22Rv1 (cell line): Measurements from ENCODE around the gene PPDPF.

Experiments
- CTCF ChIP-seq: fragments of 450-650 bp; IDR thresholded peaks from 2 replicates; pipeline ENCODE4 v1.5.1; 2017; ENCODE audit warnings: mild to moderate bottlenecking
- ZFX ChIP-seq: fragments of 450-650 bp; IDR thresholded peaks from 2 replicates; pipeline ENCODE4 v1.6.1; 2017; ENCODE audit warnings: antibody characterized with exemption, borderline replicate concordance

DNA sequence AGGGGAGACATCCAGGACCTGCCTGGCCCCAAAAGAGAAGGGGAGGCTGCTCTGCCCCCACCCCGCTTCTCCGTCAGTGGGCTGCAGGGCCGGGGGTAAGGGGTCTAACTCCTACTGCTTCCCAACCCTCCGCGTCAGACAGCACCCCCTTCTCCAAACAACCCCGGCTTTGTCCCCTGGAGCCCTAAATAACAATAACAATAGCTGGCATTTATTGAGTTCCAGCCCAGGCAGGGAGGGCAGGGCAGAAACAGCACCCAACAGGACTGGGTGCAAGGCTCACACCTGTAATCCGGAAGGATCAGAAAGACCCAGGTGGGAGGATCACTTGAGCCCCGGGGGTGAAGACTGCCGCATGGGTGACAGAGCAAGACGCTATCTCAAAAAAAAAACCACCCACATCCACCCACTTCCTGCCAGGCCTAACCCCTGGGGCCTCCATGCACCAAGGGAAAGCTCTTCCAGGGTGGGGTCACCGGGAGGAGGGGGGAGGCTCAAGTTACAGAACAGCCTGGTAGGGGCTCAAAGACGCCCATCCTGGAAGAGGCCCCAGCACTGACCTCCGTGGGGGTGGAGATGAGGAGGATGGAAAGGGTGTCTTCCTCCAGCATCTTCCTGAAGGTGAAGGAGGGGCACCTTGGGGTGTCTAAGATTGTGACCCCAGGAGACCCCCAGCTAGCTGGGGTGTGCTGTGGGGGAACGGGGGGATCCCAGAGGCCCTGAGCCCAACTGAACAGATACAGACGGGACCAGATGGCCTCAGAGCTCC lies 32.1 kb downstream of the PPDPF start:
- TF ChIP-seq CTCF: no peak
- no peak for TF ChIP-seq ZFX
